CD4-positive, alpha-beta T cell treated with Interleukin-17A for 1 hour (primary cell): ENCODE data around the gene ATP13A3.
"Not testable (repeated sequence)": the region's sequence is repeated elsewhere in the genome, so short reads cannot be mapped to it uniquely, and the experiment has no call there.

Experiments
- DNase-seq: peaks from one replicate; pipeline ENCODE4 v3.0.0-alpha.2; 2020

The ATP13A3 gene

DNA sequence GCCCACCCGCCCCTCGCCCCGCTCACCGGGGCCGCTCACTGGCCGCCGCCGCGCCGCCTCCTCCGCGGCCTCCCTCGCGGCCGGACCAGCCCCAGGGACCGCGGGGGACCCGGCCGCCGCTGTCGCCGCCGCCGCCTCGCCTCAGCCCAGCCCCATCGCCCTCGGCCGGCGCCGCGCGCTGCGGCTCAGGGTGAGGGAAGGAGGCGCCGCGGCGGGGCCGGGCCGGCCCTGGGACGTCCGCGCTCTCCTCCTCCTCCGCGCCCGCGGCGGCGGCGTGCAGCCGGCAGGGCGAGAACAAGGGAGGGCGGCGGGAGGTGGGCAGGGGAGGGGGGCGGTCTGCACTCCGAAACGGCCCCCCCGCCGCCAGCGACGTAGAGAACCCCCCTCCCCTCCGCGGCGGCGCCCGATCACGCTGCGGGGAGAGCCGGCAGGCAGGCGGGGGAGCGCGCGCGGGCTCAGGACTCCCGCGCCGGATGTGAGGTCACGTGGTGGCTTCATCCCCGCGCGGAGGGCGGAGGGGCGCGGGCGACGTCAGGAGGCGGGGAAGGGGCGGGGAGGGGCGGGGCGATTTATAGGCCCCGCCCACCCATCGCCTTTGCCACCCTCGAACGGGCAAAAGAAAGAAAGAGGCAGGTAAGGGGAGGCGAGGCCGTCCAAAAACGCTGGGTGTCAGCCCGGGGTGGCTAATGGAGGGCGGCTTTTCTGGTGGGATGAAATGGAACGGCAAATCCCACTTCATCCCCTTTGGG lies at the start of gene ATP13A3:
TSS of gene ATP13A3 (minus strand) at position 463 of the 749 bp plus-strand sequence. CDS start 24,812 bp downstream, outside the sequence.
- peak; percentile 94 for DNase-seq

DNA sequence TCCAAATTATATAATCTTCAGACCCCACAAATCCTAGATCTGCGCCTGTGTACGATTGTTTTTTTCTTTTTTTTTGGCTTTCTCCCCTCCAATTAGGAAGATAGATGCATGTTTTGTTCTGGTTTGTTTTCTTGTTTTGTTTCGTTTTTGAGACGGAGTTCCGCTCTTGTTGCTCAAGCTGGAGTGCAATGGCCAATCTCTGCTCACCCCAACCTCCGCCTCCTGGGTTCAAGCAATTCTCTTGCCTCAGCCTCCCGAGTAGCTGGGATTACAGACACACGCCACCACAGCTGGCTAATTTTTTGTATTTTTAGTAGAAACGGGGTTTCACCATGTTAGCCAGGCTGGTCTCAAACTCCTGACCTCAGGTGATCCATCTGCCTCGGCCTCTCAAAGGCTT lies 48.4 kb upstream of the ATP13A3 start:
- not testable (repeated sequence) for DNase-seq

DNA sequence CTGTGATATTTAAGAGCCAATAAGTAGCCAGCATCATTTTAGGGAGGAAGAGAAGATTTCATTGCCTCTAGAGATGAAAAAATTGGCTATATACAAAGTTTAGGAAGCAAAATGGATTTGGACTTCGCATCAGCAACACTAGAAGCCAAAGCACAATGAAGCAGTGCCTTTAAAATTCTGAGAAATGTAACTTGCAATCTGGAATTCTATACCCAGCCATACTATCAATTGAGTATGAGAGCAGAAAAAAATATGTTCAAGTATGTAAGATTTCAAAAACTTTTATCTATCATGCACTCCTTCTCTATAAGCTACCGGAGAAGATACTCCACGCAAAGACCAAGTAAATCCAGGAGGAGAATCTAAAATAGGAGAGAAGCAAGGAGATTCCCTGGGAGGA lies 47.4 kb upstream of the ATP13A3 start:
- no peak for DNase-seq

DNA sequence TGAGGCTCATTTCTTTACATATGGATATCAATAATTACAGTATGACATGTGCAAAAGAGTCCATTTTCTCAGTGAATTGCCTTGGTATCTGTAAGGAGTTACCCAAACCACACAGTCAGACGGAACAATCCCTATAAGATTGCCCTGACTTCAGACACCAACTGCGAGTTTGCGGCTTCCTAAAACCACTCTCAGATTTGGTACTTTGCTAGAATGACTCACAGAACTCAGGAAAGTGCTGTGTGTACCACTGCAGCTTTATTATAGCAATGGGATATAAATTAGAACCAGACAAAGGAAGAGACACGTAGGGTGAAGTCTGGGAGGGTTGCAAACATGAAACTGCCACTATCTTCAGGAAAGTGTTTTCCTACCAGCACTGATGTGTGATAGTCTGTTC lies 45.8 kb upstream of the ATP13A3 start:
- DNase-seq, result no peak

DNA sequence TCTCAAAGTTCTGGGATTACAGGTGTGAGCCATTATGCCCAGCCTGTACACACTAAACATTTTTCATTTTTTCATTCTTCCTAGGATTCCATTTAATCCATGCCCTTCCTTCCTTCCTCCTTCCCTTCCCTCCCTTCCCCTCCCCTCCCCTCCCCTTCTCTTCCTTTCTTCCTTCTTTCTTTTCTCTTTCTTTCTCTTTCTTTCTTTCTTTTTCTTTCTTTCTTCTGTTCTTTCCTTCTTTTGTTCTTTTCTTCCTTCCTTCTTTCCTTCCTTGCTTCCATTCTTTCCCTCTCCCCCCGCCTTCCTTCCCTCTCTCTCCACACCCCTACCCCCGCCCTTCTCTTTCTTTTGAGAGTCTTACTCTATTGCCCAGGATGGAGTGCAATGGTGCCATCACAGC lies 40.9 kb upstream of the ATP13A3 start:
- no peak for DNase-seq

DNA sequence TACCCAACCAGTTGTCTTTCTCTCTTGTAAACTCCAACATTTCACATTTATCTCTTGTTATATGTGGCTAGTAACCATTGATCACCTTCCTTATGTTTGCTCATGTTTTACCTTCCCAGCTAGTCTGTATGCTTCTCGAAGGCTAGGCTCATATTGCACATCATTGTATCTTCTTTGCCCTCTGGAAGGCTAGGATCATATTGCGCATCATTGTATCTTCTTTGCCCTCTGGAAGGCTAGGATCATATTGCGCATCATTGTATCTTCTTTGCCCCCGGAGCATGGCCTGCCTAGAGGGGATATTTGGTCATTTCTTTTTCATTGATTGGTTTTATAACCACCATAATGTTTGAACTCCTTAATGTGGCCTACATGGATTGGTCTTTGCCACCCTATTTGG lies 39.4 kb upstream of the ATP13A3 start:
- no peak for DNase-seq

DNA sequence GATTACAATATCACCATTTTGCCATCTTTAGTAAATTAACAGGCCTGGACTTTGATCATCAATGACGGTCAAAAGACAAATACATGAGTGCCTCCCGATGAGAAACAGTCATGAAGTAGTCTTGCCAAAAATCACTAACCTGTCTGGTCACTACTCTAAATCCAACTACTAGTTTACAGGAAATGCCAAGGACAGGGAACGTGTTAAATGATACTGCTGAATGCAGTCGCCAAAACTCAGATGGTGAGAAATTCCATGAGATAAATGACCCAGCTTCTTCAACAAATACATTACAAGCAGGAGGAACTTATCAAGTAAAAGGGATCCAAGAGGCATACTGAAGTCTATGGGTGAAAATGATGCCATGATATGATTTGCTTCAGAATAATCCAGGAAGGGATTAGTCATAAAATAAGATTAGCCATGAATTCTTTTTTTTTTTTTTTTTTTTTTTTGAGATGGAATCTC lies 35.8 kb upstream of the ATP13A3 start:
- DNase-seq, result no peak

DNA sequence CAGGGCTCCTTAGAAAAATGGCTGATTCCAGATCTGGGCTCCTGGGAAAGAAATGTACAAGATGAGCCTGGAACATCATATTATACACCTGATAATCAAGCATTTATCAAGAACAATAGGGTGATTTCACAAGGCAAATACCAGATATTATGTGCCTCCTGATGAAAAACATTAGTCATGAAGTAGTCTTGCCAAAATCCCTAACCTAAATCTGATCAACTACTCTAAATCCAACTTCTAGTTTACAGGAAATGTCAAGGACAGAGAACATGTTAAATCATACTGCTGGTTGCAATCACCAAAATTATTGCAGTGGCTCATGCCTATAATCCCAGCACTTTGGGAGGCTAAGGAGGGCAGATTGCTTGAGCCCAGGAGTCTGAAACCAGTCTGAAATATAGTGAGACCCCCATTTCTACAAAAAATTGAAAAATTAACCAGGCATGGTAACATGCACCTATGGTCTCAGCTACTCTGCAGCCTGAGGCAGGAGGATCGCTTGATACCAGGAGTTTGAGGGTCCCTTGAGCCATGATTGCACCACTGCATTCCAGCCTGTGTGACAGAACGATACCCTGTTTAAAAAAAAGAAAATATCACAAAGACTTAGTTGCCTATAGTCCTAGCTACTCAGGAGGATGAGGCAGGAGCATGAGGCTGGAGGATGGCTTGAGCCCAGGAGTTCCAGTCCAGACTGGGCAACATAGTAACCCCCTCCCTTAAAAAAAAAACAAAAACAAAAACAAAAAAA lies 34.9 kb upstream of the ATP13A3 start:
- DNase-seq, result no peak

DNA sequence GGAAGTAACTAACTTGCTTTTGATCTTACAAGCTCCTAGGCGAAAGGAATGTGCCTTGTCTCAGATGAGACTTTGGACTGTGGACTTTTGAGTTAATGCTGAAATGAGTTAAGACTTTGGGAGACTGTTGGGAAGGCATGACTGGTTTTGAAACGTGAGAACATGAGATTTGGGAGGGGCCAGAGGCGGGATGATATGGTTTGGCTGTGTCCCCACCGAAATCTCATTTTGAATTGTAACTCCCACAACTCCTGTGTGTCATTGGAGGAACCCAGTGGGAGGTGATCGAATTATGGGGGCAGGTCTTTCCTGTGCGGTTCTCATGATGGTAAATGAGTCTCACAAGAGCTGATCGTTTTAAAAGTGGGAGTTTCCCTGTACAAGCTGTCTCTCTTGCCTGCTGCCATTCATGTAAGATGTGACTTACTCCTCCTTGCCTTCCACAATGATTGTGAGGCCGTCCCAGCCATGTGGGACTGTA lies 33.9 kb upstream of the ATP13A3 start:
- not testable (repeated sequence) for DNase-seq

DNA sequence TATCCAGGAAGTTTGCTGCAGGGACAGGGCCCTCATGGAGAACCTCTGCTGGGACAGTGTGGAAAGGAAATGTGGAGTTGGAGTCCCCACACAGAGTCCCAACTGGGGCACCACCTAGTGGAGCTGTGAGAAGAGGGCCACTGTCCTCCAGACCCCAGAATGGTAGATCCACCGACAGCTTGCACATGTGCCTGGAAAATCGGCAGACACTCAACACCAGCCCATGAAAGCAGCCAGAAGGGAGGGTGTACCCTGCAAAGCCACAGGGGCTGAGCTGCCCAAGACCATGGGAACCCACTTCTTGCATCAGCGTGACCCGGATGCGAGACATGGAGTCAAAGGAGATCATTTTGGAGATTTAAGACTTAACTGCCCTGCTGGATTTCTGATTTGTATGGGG lies 33.4 kb upstream of the ATP13A3 start:
- DNase-seq, result not testable (repeated sequence)

DNA sequence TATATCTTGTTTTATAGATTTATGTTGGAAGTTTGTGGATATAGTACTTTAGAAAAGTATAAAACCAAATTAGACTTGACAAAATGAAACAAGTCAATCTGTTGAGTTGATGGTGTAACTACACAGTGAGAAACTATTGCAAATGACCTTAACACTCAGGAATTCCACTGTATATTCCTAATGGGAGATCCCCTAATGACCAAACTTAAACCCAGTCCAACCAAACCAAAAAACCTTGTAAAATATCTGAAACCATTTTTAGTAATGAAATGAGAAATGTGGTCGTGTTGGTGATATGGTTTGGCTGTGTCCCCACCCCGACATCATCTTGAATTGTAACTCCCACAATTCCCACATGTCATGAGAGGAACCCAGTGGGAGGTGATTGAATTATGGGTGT lies 31.9 kb upstream of the ATP13A3 start:
- DNase-seq, result no peak

DNA sequence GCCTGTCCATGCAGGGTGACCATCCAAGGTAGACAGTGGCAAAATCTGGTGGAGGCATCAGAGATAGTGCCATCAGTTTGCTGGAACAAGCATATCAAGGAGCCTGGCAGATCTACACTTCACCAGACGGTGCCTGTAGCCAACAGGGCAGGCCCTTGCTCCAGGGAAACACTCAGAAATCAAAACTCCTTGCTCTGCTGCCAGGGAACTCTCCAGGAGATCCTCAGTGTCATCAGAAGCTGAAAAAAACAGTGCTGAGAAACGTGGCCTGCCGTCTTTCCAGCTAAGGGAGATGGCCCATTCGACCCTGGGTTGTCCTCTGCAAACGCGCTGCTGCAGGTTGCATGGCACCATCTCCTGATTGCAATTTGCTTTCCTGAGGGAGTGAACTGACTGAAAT lies 30.5 kb upstream of the ATP13A3 start:
- DNase-seq, result no peak

DNA sequence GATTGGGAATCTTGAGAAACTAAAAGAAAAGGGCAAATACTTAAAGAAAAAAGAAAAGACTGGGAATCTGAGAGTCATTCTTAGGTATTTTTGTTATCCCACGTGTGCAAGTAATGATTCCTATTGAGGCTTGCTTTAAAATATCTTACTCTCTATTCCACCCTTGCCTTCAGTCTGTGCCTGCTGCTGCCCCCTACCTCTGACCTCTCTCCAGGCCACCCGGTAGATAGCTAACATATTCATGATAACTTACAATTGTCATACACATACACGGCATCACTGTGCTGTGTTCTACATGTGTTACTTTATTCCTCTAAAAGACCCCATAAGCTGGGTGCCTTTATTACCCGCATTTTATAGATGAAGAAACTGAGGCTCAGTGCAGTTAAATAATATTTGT lies 27.8 kb upstream of the ATP13A3 start:
- no peak for DNase-seq

DNA sequence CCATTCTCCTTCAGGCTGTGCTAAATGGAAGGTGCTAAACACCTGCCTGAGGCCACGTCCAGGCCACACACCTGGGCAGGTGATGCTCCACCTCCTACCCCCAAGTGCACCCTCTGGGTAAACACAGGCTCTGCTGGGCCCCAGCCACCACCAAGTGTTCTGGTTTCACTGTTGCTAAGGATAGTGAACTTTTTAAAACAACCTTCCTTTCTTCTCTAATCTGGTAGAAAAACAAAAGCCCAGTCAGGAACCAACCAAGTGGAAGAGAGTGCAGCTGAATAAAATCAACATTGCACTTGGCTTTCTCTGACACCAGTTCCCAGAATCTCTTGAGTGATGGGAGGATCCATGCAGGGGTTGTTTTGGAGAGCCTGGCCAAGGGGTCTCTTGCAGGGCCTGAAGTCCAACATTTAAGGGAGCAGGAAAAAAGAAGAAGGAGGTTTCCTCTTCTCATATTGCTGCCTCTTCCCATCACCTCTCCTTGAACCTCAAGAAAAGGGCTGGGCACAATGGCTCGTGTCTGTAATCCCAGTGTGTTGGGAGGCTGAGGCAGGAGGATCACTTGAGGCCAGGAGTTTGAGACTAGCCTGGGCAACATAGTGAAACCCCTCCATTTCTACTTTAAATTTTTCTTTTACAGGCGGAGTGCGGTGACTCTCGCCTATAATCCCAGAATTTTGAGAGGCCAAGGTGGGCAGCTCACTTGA lies 26.2 kb upstream of the ATP13A3 start:
- no peak for DNase-seq

DNA sequence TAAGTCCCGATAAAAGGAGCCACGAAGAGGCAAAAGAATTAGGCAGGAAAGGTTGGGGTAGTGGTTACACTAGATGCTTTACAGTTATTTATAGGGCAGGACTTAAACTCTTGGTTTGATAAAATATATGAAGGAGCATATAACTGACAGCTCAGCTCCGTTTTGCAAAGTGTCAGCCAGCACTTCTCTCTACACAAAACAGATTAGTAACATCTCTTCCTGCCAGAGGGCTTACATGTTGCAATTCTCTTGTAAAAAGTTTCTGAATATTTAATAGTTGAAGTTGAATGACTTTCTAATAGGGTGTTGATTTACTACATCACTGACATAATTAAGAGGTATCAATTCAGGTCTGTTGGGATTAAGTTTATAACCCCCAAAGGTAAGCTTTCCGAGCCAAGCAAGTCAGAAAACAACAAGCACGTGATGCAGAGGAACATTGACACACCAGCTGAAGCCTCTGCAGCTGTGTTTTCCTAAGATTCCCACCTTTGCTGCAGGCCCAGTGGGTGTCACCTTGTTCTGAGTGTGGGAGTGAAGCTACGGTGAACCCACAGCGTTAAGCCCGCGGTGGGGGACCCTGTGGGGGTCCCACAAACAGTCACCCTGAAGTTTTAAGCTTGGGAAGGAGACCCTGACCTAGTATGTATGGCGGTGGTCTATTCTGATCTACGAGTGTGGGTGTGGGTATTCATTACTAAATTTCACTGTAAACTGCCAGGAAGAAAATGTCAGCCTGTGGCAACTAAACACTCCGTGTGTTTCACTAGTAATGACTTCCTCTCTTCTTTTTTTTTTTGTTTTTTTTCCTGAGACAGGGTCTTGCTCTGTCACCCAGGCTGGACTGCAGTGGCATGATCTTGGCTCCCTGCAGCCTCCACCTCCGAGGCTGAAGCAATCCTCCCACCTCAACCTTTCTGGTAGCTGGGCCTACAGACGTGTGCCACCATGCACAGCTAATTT lies 22.0 kb upstream of the ATP13A3 start:
- no peak for DNase-seq

DNA sequence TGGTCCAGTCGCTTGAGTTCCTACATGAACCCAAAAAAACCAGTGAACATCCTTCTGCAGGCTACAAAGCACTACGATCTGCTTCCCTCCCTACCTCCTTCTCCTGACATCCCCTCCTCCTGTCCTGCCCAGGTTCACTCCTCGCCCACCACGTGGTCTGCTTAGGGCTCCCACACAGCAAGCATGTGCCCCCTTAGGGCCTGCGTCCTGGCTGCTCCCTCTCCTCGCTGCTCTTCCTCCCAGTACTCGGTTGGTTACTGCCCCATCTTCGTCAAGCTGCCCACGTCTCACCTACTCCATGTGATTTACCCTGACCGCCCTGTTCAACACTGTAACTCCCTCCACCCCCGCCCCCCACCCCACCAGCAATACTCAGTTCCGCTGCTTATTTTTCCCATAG lies 20.8 kb upstream of the ATP13A3 start:
- DNase-seq, result no peak

DNA sequence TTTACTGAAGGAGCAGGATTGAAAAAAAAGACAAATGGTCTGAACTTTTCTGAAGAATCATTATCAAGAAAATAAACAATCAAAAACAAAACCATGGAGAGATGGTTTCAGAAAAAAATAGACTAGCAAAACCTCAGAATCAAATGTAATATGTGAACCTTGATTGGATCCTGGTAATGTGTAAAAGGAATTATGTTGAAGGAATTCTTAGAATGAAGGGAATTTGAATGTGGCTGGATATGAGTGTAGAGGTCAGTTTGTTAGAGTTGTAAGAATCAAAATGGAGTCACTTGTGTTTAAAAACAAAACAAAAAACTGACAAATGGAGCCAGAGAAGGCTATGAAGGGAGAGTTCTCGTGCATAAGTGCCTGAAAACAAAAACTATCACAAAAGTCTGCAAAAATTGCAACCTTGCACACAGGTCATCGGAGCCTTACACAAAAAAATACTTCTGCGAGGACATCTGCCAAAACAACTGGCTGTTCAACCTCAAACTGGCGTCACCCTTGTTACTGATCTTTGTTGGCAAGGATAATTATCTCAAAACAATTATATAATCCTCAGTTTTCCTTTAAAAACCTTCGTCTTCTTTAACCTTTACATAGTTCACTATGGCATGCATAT lies 19.1 kb upstream of the ATP13A3 start:
- no peak for DNase-seq

DNA sequence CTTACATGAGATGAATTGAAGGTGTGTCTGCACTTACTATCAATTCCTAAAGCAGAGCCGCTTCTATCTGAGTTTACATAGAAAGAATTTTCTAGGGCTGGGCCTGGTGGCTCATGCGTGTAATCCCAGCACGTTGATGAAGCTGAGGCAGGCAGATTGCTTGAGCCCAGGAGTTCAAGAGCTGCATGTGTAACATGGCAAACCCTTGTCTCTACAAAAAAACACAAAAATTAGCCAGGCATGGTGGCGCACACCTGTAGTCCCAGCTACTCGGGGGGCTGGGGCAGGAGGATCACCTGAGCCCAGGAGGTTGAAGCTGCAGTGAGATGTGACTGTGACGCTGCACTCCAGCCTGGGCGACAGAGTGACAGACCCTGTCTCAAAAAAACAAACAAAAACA lies 18.1 kb upstream of the ATP13A3 start:
- no peak for DNase-seq

DNA sequence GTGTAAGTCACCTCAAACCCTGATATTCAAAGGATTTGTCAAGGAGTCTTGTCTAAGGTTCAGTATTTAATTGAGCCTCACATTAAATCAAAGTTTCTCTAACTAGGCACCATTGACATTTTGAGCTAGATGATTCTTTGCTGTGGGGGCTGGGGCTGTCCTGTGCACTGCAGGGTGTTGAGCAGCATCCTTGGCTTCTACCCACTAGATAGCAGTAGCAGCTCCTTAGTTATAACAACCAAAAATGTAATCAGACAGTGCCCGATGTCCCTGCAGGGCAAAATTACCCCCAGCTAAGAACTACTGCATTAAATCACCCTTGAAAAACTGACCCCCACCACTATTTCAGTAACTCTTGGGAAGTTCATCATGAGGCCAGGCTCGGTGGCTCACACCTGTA lies 17.3 kb upstream of the ATP13A3 start:
- DNase-seq, result no peak

DNA sequence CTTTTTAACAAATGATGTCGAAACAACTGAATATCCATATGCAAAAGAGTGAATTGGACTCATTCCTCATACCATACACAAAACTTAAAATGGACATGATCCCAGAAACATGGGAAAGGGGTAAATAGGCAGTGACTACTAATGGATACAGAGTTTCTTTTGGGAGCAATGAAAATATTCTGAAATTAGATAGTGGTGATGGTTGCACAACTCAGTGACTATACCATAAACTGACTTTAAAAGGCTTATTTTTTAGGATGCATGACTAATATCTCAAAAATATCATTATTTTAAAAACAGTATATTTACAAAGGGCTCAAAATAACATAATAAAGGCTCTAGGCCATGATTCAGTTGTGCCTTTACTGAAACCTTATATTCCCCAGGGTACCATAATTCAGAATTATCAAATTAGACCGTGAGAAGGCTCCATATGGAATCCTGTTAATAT lies 16.3 kb upstream of the ATP13A3 start:
- no peak for DNase-seq

DNA sequence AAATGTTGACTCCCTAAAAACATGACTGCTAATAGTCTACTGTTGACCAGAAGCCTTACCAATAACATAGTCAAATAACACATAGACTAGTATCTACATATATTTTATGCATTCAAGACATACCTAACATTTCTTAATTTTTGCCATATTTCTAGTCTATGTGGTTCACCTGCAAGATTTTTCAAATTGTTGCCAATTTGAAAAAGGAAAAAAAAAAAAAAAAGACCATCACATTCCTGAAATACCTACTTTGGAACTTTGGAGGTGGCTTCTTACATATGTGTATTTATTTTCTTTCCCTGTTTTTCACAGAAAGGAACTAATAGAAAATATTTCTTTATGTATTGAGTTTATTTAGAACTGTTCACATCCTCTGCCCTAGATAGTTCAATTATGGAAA lies 13.4 kb upstream of the ATP13A3 start:
- DNase-seq, result no peak

DNA sequence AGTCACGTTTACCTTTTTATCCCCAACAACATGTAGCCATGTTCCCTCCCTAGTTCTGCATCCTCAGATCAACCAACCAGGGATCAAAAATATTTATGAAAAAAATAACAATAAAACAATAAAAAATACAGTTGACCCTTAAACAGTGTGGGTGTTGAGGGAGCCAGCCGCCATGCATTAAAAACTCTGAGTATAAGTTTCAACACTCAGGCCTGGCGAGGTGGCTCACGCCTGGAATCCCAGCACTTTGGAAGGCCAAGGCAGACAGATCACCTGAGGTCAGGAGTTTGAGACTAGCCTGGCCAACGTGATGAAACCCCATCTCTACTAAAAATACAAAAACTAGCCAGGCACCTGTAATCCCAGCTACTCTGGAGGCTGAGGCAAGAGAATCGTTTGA lies 12.7 kb upstream of the ATP13A3 start:
- not testable (repeated sequence) for DNase-seq
